Gastrocnemius medialis (tissue), 4 donors: ENCODE measurements around the gene CTNNA2.

Experiments
- CTCF ChIP-seq, 5 experiments: fragments of 450-650 bp in 3 of 5; fragments of 200-600 bp in 2 of 5; sonication (generic) in 2 of 5; IDR thresholded peaks in 4 of 5; conservative IDR thresholded peaks in 1 of 5; 1 replicate in 4 of 5; 2 replicates in 1 of 5; pipeline ENCODE4 v1.5.1; 2016 to 2019; ENCODE audit warnings: antibody characterized with exemption in 5 of 5, mild to moderate bottlenecking in 3 of 5, moderate library complexity in 3 of 5
- POLR2A ChIP-seq, 2 donors: fragments of 450-650 bp; IDR thresholded peaks; one replicate each; pipeline ENCODE4 v1.6.1; 2017; ENCODE audit warnings: antibody characterized with exemption in 2 of 2, mild to moderate bottlenecking in 2 of 2, moderate library complexity in 2 of 2

GRCh38 chr2:79982445-79982844, 469.6 kb downstream of the CTNNA2 start:
- TF ChIP-seq CTCF (IDR thresholded peaks at IDR 0.05 in 4 of 5, conservative IDR thresholded peaks at IDR 0.05 in 1 of 5) (peak in 1 of 5 experiments; percentile 34), POLR2A (IDR thresholded peaks at IDR 0.05) (no peak)
